Endothelial cell of umbilical vein (primary cell): ENCODE results near the gene CPB1. TPM values are rescaled to one million over a fixed set of nuclear protein-coding genes. Genes with fewer than 3 reads are reported as not detected.

Experiments used
- BruUV-seq: library from RNA; stranded (reverse); fragments of 400-500 nt; replicated peaks from 2 replicates; lab custom pipeline; 2021; lab: Mats Ljungman, UMichigan
- CTCF ChIA-PET: fragments of 300-600, 350-600 bp; sonication (Branson Sonifier 250); formaldehyde crosslinking; loops from one replicate; lab custom pipeline; 2021; ENCODE audit warnings: antibody characterized with exemption, inconsistent platforms; lab: Charles Lee
- POLR2A ChIA-PET: fragments of 300-600, 350-600 bp; sonication (Branson Sonifier 250); formaldehyde crosslinking; loops from one replicate; lab custom pipeline; 2021; ENCODE audit warnings: antibody characterized with exemption, inconsistent platforms; lab: Charles Lee
- DNase-seq: peaks from one replicate; pipeline ENCODE4 v3.0.0-alpha.2; 2011; ENCODE audit warnings: low read depth, low spot score
- FAIRE-seq: peaks from 2 replicates; lab custom pipeline; 2011; peaks lifted over from hg19 to GRCh38; lab: Jason Lieb, UNC
- H2AFZ ChIP-seq: 2 replicates; pipeline ENCODE4 v1.6.0; 2012; ENCODE audit warnings: low read depth, low read length, control low read depth, inconsistent platforms
- H3K27ac ChIP-seq: 2 replicates; pipeline ENCODE4 v1.5.1; 2011; ENCODE audit warnings: low read depth, mild to moderate bottlenecking, control low read depth, low read length, moderate library complexity; ENCODE audit not compliant: insufficient read depth
- H3K27me3 ChIP-seq, 2 experiments: 2 replicates each; pipeline versions ENCODE4 v1.6.0 to v1.6.1; 2011; ENCODE audit warnings: low read length in 2 of 2, mixed read lengths in 1 of 2; ENCODE audit not compliant: control insufficient read depth in 2 of 2, insufficient read depth in 2 of 2
- H3K36me3 ChIP-seq, 2 experiments: 2 replicates in 1 of 2; 3 replicates in 1 of 2; pipeline ENCODE4 v1.5.1; 2011; ENCODE audit warnings: low read length in 2 of 2, mild to moderate bottlenecking in 1 of 2, moderate library complexity in 1 of 2; ENCODE audit not compliant: control insufficient read depth in 2 of 2, insufficient read depth in 2 of 2; ENCODE audit errors: extremely low read depth in 1 of 2
- H3K4me1 ChIP-seq: 3 replicates; pipeline ENCODE4 v1.5.1; 2011; ENCODE audit warnings: mild to moderate bottlenecking, low read length; ENCODE audit not compliant: control insufficient read depth, insufficient read depth; ENCODE audit errors: extremely low read depth
- H3K4me2 ChIP-seq: 2 replicates; pipeline ENCODE4 v1.6.1; 2011; ENCODE audit warnings: low read length, control low read depth, mixed read lengths; ENCODE audit not compliant: insufficient read depth
- H3K4me3 ChIP-seq, 3 experiments: fragments of 200-600 bp in 1 of 3; sonication (generic), shearing (Covaris generic) in 1 of 3; replicated peaks in 1 of 3; 2 replicates each; pipeline ENCODE4 v1.5.1; 2011 to 2016; ENCODE audit warnings: control low read depth in 3 of 3, low read length in 3 of 3, mild to moderate bottlenecking in 2 of 3, inconsistent platforms in 1 of 3, low read depth in 1 of 3, moderate library complexity in 1 of 3; ENCODE audit not compliant: insufficient read depth in 1 of 3
- H3K79me2 ChIP-seq: 2 replicates; pipeline ENCODE4 v1.6.0; 2012; ENCODE audit warnings: low read length, inconsistent platforms; ENCODE audit not compliant: control insufficient read depth, insufficient read depth
- H3K9ac ChIP-seq: replicated peaks from 2 replicates; pipeline ENCODE3; 2011; ENCODE audit warnings: low read length, control low read depth; ENCODE audit not compliant: insufficient read depth; ENCODE audit errors: extremely low read depth
- H3K9me1 ChIP-seq: replicated peaks from 3 replicates; pipeline ENCODE4 v1.6.0; 2011; ENCODE audit warnings: mild to moderate bottlenecking, low read length; ENCODE audit not compliant: control insufficient read depth, insufficient read depth; ENCODE audit errors: extremely low read depth
- H3K9me3 ChIP-seq: replicated peaks from 2 replicates; pipeline ENCODE4 v1.5.1; 2012; ENCODE audit warnings: low read length, inconsistent platforms; ENCODE audit not compliant: control insufficient read depth, insufficient read depth
- H4K20me1 ChIP-seq: replicated peaks from 2 replicates; pipeline ENCODE3; 2011; ENCODE audit warnings: mild to moderate bottlenecking, low read length; ENCODE audit not compliant: control insufficient read depth, insufficient read depth; ENCODE audit errors: extremely low read depth
- EZH2 ChIP-seq: IDR thresholded peaks from 2 replicates; pipeline ENCODE4 v1.6.1; 2012; ENCODE audit warnings: borderline replicate concordance, low read depth, mild to moderate bottlenecking, moderate library complexity, low read length, inconsistent platforms; ENCODE audit not compliant: severe bottlenecking
- FOS ChIP-seq: IDR thresholded peaks from 2 replicates; pipeline ENCODE4 v1.6.1; 2011; ENCODE audit warnings: mild to moderate bottlenecking, low read length, moderate library complexity, borderline replicate concordance; ENCODE audit not compliant: insufficient read depth
- GATA2 ChIP-seq: IDR thresholded peaks from 2 replicates; pipeline ENCODE4 v1.7.0; 2011; ENCODE audit warnings: low read depth, mild to moderate bottlenecking, moderate library complexity, mixed read lengths, low read length; ENCODE audit not compliant: insufficient read length, insufficient read depth
- JUN ChIP-seq: IDR thresholded peaks from 2 replicates; pipeline ENCODE4 v1.6.1; 2011; ENCODE audit warnings: borderline replicate concordance, low read depth; ENCODE audit not compliant: insufficient read length, insufficient read depth
- MYC ChIP-seq: IDR thresholded peaks from one replicate; pipeline ENCODE4 v1.6.1; 2011; ENCODE audit warnings: mild to moderate bottlenecking, low read depth, low read length
- POLR2A ChIP-seq: IDR thresholded peaks from 2 replicates; pipeline ENCODE4 v1.6.1; 2012; ENCODE audit warnings: low read depth, mild to moderate bottlenecking, control low read depth, low read length
- POLR2AphosphoS5 ChIP-seq: IDR thresholded peaks from 2 replicates; pipeline ENCODE4 v1.6.1; 2012; ENCODE audit warnings: low read depth, mild to moderate bottlenecking, control low read depth, low read length, moderate library complexity; ENCODE audit not compliant: insufficient read depth
- dilution Hi-C: fragments of 300-500 bp; cut with MboI; formaldehyde crosslinking; loops from one replicate; pipeline ENCODE4 v1.15.0; 2019; ENCODE audit warnings: low sequenced_read_pairs; ENCODE audit not compliant: extremely low pct_ligation_motif_present
- intact Hi-C: fragments of 100-400 bp; cut with micrococcal nuclease; formaldehyde crosslinking; loops from one replicate; pipeline ENCODE4 v1.10.0; 2022
- polyA plus RNA-seq, 4 experiments: library from polyadenylated mRNA; depleted of rRNA in 3 of 4; stranded (reverse) in 3 of 4; unstranded in 1 of 4; fragments of >200 nt; gene quantifications; 2 replicates each; pipeline versions ENCODE4 v1.2.1 to v1.2.3, GENCODE V29; 2011 to 2012; ENCODE audit warnings: missing spikeins in 1 of 4
- total RNA-seq: library from RNA; stranded (reverse); gene quantifications from 2 replicates; pipeline ENCODE4 v1.2.3, GENCODE V29; 2021
- TF ChIP-seq, protein P1 (sequence below): IDR thresholded peaks from 2 replicates; pipeline ENCODE4 v1.6.1; 2011; ENCODE audit not compliant: insufficient read depth, insufficient read length
- TF ChIP-seq, protein P2 (sequence below), 2 donors: IDR thresholded peaks; 1 replicate in 1 of 2; 2 replicates in 1 of 2; pipeline ENCODE4 v1.5.1; 2011; ENCODE audit warnings: low read length in 2 of 2, mild to moderate bottlenecking in 2 of 2, moderate library complexity in 2 of 2, control low read depth in 1 of 2, inconsistent platforms in 1 of 2, low read depth in 1 of 2; ENCODE audit not compliant: insufficient read depth in 1 of 2; ENCODE audit errors: extremely low read depth in 1 of 2

The CPB1 gene
- total and polyA plus RNA-seq, 2 donors (not counting 3 experiments of a cell fraction or from before 2014, with no cell fraction given), result not detected

DNA sequence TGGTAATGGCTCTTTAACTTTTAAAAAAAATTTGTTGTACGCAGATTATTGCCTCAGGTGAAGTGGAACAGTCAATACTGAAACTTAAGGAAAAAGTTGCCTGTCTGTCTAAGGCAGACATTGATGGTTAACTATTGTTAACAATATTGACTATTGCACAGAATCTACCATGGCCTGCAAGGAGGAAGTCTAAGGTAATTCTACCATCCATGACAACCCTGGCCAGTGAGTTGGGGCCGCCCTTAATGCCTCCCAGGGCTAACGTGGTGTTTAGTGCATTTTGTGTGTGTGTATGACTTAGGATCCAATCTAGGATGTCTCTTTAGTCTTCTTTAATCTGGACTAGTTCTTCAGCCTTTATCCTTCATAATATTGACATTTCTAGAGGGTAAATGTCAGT is 2.1 kb upstream of the CPB1 start:
- H3K36me3 ChIP-seq, result no peaks in the 10 kb centered on the region
- H2AFZ ChIP-seq, result no peak overlapping the region
- dilution Hi-C loops, result no loop called here
- BruUV-seq, result no TSS peak
- TF ChIP-seq EZH2, result no peak
- no peak for TF ChIP-seq POLR2A
- TF ChIP-seq, protein P1, sequence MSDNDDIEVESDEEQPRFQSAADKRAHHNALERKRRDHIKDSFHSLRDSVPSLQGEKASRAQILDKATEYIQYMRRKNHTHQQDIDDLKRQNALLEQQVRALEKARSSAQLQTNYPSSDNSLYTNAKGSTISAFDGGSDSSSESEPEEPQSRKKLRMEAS, result no peak
- no peak for TF ChIP-seq GATA2
- TF ChIP-seq, protein P2, sequence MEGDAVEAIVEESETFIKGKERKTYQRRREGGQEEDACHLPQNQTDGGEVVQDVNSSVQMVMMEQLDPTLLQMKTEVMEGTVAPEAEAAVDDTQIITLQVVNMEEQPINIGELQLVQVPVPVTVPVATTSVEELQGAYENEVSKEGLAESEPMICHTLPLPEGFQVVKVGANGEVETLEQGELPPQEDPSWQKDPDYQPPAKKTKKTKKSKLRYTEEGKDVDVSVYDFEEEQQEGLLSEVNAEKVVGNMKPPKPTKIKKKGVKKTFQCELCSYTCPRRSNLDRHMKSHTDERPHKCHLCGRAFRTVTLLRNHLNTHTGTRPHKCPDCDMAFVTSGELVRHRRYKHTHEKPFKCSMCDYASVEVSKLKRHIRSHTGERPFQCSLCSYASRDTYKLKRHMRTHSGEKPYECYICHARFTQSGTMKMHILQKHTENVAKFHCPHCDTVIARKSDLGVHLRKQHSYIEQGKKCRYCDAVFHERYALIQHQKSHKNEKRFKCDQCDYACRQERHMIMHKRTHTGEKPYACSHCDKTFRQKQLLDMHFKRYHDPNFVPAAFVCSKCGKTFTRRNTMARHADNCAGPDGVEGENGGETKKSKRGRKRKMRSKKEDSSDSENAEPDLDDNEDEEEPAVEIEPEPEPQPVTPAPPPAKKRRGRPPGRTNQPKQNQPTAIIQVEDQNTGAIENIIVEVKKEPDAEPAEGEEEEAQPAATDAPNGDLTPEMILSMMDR (IDR thresholded peaks at IDR 0.05; ENCODE audit: extremely low read depth in 1 of 2, insufficient read depth in 1 of 2, low read depth in 1 of 2, low read length in 2 of 2), result no peak
- TF ChIP-seq MYC, result no peak
- no peak for TF ChIP-seq JUN
- TF ChIP-seq POLR2AphosphoS5, result no peak
- no peak for TF ChIP-seq FOS
- no peak for FAIRE-seq
- ChIA-PET POLR2A (no interaction called here), CTCF (no interaction called here)
- no peaks in the 10 kb centered on the region for H3K9me3 ChIP-seq
- no peaks in the 10 kb centered on the region for H3K79me2 ChIP-seq
- H4K20me1 ChIP-seq, result no peaks in the 10 kb centered on the region
- H3K4me2 ChIP-seq, result no peak overlapping the region
- no peak overlapping the region for H3K27ac ChIP-seq
- no peaks in the 10 kb centered on the region for H3K4me1 ChIP-seq
- no peak for DNase-seq
- H3K27me3 ChIP-seq, result peaks cover 1 to 11% of the 10 kb centered on the region in 2 experiments
- no peaks in the 10 kb centered on the region for H3K9me1 ChIP-seq
- no peak overlapping the region for H3K4me3 ChIP-seq
- intact Hi-C loops, result no loop called here
- H3K9ac ChIP-seq, result no peak overlapping the region
